Fibroblast of peridontal ligament (primary cell): Measurements from ENCODE around the gene LYPD5.
"Not testable (repeated sequence)": the region's sequence is repeated elsewhere in the genome, so short reads cannot be mapped to it uniquely, and the experiment has no call there.

Experiments used
- DNase-seq: peaks from one replicate; pipeline ENCODE4 v3.0.0-alpha.2; 2010; ENCODE audit errors: extremely low read depth

LYPD5 gene

GRCh38 chr19:43778651-43779050 is 23.6 kb downstream of the LYPD5 start:
- no peak for DNase-seq

- DNase-seq, result no peak
These were observed 25.0 kb downstream of the LYPD5 start for GRCh38 chr19:43777163-43777695.

- DNase-seq, result no peak
These were observed 26.0 kb downstream of the LYPD5 start for GRCh38 chr19:43776286-43776685.

- DNase-seq, result no peak
These were observed 26.9 kb downstream of the LYPD5 start for GRCh38 chr19:43775299-43775890.

GRCh38 chr19:43774940-43775258 is 27.3 kb downstream of the LYPD5 start:
- not testable (repeated sequence) for DNase-seq

- peak; percentile 48 for DNase-seq
These were observed 27.9 kb downstream of the LYPD5 start for GRCh38 chr19:43774103-43774939.

- DNase-seq, result no peak
These were observed 28.5 kb downstream of the LYPD5 start for GRCh38 chr19:43773725-43774102.

- DNase-seq, result no peak
These were observed 33.0 kb downstream of the LYPD5 start for GRCh38 chr19:43769256-43769655.

GRCh38 chr19:43768273-43769050 is 33.8 kb downstream of the LYPD5 start:
- DNase-seq, result peak; percentile 56

GRCh38 chr19:43767818-43768217 is 34.4 kb downstream of the LYPD5 start:
- DNase-seq, result no peak

GRCh38 chr19:43767316-43767715 is 34.9 kb downstream of the LYPD5 start:
- no peak for DNase-seq

- DNase-seq, result no peak
These were observed 35.5 kb downstream of the LYPD5 start for GRCh38 chr19:43766755-43767043.

GRCh38 chr19:43765109-43765876 is 37.0 kb downstream of the LYPD5 start:
- DNase-seq, result peak; percentile 91

- not testable (repeated sequence) for DNase-seq
These were observed 37.6 kb downstream of the LYPD5 start for GRCh38 chr19:43764684-43765083.

- DNase-seq, result no peak
These were observed 38.7 kb downstream of the LYPD5 start for GRCh38 chr19:43763473-43763939.

- no peak for DNase-seq
These were observed 39.4 kb downstream of the LYPD5 start for GRCh38 chr19:43762814-43763213.

- no peak for DNase-seq
These were observed 41.3 kb downstream of the LYPD5 start for GRCh38 chr19:43760941-43761340.

- DNase-seq, result peak; percentile 60
These were observed 42.7 kb downstream of the LYPD5 start for GRCh38 chr19:43759515-43759914.

GRCh38 chr19:43755256-43755801 is 46.9 kb downstream of the LYPD5 start:
- peak; percentile 67 for DNase-seq

GRCh38 chr19:43754503-43755255 is 47.6 kb downstream of the LYPD5 start, which contains the start of gene SMG9:
Gene SMG9 (minus strand): TSS chr19:43754962. CDS start chr19:43750741, 4,221 bp downstream.
- DNase-seq, result peak; percentile 97

- peak; percentile 19 for DNase-seq
These were observed 48.1 kb downstream of the LYPD5 start for GRCh38 chr19:43754253-43754502.
